GM21528 (cell line): Measurements from ENCODE around the gene MUSK.
"Not testable (repeated sequence)": the region's sequence is repeated elsewhere in the genome, so short reads cannot be mapped to it uniquely, and the experiment has no call there.

Source experiments
- ATAC-seq: cut with Tn5 transposase; IDR thresholded peaks from one replicate; pipeline ENCODE4 v1.9.1; 2021; ENCODE audit warnings: mild to moderate bottlenecking, moderate library complexity; ENCODE audit not compliant: unreplicated experiment, low FRiP score

Gene MUSK

DNA sequence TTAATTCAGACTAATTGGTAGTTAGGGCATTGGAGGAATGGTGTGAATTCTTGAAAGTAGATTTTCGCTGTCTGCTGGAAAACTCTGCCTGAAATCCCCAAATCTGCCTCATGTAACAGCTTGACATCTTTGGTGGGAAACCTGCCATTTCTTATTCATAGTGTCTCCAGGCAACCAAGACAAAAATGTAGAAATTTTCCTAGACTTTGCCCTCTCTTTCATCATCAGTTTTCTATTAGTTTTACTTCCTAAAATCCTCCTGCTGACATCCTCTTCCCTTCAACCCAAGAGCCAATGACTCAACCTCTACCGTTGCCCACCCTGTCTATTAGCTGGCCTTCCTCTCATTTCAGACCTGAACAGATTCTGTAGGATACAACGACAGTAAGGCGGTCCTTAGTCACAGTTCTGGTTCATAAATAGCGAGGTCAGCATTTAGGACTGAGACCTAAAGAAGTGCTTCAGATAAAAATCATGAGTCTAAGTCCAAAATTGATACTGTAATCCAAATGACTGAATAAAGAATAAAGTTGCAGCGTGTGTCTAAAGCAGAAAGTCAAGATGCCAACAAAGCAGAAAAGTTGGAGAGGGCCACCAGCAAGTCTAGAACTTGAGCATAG lies 133.9 kb downstream of the MUSK start:
- no peak for ATAC-seq

- ATAC-seq, result peak; percentile 80
These were observed 139.5 kb downstream of the MUSK start for GRCh38 chr9:110807956-110808598.

GRCh38 chr9:110808599-110808980 lies 140.0 kb downstream of the MUSK start:
- ATAC-seq, result peak; percentile 97

GRCh38 chr9:110809038-110809595 lies 140.5 kb downstream of the MUSK start:
- no peak for ATAC-seq

GRCh38 chr9:110810262-110810976 lies 141.8 kb downstream of the MUSK start:
- no peak for ATAC-seq

DNA sequence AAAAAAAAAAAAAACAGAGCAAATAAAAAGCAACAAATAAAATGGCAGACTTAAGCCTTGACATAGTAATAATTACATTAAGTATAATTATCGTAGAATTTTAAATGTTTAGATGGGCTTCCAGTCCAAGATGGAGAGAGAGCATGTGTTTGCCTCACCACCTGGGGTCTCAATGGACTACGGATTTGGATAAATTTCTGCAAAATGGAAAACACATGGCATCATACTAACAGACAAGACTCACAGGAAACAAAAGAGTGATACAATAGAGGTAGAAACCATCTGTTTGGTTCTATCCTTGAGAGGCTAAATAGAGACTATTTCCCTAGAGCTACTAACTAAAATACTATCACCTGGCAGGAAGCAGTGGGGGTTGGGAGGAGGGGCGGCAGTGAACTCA lies 144.3 kb downstream of the MUSK start:
- ATAC-seq, result no peak

- no peak for ATAC-seq
These were observed 145.6 kb downstream of the MUSK start for GRCh38 chr9:110814159-110814558.

GRCh38 chr9:110815361-110815760 lies 146.8 kb downstream of the MUSK start:
- ATAC-seq, result no peak

DNA sequence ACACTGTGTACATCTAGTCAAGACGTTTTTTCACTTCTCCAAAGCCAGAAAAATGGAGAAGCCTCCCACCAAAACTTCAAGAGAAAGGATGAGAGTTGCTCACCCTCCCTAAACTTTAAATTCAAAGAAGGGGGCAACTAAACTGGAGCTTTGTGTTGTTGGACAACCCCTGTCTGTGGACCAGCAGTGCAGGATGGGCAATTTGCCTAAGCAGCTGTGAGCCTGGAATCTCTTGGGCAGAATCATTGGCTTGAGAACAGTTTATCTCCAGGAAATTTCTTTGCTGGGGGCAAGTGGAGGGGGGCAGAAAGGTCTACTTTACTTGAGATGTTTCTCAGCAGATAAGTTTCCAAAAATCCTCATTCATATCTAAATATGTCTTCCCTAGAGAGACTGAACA lies 151.8 kb downstream of the MUSK start:
- ATAC-seq, result no peak

DNA sequence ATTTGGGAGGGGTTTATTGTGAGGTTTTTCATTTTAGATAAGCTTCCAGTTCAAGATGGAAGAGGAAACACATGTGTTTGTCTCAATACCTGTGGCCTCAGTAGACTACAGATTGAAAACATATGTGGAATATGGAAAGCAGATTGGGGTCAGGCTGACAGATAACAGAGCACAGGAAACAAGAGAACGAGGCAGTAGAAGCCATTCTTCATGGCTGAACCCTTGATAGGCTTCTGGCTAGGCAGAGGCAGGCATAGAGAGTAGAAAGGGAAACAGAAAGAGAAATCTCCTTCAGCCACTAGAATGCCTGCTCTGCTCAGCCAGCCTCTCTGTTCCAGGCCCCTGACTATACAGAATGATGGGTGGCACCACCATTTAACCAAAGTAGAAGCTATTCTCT lies 152.5 kb downstream of the MUSK start:
- peak; percentile 79 for ATAC-seq

DNA sequence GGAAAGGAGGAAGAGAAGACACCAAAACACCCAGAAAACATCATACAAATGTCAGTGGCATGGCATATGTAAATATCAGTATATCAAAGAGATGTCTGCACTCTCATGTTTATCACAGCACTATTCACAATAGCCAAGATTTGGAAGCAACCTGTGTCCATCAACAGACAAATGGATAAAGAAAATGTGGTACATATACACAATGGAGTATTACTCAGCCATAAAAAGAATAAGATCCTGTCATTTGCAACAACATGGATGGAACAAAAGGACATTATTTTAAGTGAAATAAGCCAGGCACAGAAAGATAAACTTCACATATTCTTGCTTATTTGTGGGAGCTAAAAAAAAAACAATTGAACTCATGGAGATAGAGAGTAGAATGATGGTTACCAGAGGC lies 156.5 kb downstream of the MUSK start:
- not testable (repeated sequence) for ATAC-seq

DNA sequence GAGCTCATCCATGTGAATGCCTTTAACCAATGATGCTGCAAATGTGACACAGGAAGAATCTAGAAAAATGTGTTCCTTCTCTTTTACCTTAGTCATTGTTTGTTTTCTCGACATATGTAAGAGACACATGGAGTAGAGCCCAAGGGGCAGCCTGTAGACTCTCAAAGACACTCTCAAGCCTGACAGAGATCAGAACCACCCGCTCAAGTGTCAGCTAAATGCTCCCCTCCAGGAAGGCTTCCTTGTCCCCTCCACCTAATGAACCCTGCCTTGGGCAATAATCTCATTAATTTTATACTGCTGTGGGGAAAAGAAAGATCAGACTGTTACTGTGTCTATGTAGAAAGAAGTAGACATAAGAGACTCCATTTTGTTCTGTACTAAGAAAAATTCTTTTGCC lies 157.4 kb downstream of the MUSK start:
- ATAC-seq, result no peak

GRCh38 chr9:110826400-110826799 lies 157.8 kb downstream of the MUSK start:
- not testable (repeated sequence) for ATAC-seq

- ATAC-seq, result no peak
These were observed 159.7 kb downstream of the MUSK start for GRCh38 chr9:110828264-110828663.

DNA sequence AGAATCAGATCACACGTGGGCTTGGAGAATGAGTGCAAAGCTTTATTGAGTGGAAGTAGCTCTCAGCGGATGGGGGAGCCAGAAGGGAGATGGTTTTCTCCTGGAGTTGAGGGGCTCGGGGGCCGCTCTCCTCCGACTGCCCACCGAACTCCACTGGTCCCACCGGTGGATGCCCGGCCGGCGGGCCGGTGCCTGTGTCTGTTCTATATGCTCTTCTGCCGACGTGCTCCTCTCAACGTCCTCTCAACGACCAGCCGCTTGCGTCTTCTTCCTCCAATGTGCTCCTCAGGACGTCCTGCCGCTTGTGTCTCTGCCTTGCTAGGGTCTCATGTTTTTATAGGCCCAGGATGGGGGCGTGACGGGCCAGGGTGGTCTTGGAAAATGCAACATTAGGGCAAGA lies 161.9 kb downstream of the MUSK start:
- no peak for ATAC-seq

DNA sequence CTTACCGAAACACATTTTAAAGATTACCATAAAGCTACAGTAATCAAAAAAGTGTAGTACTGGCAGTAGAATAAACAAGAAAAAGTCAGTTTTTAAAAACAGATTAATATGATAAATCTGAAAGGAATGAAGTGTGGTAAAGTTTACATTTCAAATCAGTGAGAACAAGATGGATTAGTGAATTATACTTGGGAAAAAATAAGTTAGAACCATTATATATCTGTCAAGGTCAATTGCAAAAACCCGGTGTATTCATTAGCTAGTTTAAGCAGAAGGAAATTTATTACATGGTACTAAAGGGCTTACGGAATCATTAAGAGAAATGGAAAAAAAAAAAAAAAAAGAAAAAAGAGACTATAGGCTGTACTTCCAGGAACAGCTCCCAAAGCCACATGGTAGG lies 164.3 kb downstream of the MUSK start:
- no peak for ATAC-seq

DNA sequence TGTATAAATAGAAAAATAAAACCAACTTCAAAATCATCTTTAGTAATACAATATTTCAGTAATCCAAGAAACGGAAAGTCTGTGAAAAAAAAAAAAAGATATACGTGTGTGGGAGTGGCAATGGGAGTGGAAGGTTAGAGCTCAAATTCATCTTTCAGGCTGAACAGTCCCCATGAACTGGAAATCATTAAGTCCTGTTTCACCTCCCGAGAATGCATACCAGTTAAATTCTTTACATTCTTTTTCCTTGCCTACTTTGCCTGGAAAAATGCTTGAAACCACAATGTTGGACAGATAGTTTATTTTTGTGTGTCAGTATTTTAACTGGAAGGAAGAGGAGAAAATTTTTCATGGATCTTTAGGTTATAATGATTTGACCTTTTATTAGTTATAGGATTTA lies 166.8 kb downstream of the MUSK start:
- no peak for ATAC-seq

DNA sequence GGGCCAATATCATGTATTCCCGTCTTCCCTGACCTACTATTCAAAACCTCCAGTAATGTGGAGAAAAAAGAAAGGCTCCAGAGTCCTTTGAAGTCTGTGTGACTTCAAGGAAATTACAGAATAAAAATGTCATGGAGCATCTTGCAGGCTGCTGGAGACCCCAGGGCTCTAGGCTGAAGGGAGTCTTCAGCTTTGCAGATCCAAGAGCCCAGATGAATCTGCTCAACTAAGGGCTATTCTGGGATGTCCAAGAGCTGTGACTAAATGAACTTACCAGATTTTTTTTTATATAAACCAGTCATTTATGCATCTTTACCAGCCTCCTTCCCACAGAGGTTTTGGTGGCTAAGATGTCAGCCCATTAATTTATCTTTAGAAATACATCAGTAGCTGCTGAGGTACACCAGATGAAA lies 167.3 kb downstream of the MUSK start:
- no peak for ATAC-seq

GRCh38 chr9:110837401-110838005 lies 168.9 kb downstream of the MUSK start:
- no peak for ATAC-seq

DNA sequence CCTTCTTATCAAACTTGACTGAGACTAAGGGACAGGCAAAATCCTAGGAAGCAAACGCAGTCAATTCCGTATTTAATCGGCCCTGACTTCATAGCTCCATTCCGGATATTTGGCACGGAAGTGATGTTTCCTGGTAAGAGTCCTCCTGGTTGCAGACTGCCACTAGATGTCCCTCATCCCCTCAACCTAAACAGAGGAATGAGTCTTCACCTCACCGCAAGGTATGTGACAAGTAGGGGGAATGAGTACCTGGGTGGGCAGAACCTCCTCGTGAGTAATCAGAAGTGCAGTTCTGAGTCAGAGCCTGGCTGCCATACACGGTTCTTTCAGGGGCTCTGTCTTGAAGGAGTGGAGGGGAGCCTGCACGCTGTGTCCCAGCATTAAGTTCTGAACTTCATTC lies 173.6 kb downstream of the MUSK start:
- ATAC-seq, result no peak

- no peak for ATAC-seq
These were observed 174.4 kb downstream of the MUSK start for GRCh38 chr9:110842986-110843385.
